ENCODE data around the gene HBP1. TPM values are rescaled to one million over a fixed set of nuclear protein-coding genes. Genes with fewer than 3 reads are reported as not detected.
"Not testable (repeated sequence)": the region's sequence is repeated elsewhere in the genome, so short reads cannot be mapped to it uniquely, and the experiment has no call there.

The HBP1 gene
- total RNA-seq (2014; rRNA removed; shearing (Covaris generic)), result 50.2 and 65.2 TPM in 2 replicates

DNA sequence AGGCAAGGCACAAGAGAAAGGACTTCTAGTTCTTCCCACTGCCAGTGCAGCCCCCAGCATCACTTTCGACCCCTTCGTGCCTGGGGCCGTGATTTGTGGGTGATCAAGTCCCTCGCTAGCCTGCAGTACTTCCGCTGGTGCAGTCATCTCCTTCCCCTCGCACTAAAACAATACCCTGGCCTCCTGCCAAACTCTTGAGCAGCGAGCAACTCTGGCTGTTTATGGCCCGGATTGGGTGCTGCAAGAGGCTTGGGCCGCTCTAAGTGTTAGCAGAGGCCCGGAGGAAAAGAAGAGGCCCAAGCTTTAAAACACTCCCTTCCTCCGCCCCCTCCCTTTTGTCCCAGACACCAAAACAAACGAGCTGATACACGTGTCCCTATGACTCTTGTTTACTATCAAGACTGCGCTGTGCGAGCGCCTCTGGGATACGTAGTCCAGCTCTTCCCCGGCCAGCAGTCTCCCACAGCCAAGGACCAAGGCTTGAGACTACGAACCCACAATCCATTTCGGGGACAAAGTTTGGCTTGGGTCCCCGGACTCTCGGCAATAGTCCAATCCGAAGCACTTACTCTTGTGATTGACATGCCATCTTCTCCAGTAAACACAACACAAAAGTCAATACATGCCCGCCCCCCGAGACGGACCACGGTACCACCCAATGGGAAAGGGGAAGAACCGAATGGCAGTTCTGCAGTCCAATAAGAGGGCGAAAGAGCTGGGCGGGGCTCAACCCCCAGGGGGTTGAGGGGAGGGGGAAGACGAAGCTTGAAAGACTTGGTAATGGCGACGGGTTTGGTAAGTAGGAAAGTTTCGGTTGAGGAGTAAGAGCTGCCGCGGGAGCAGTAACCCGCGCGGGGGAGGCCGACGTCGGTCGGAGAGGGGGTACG, at the start of gene HBP1:
Gene HBP1 (plus strand): TSS at position 771 of the 887 bp plus-strand sequence. CDS start 10,891 bp downstream, outside the sequence.
- peak; percentile 87 for DNase-seq
- H3K36me3 ChIP-seq (replicated peaks; ENCODE audit: control insufficient read depth, insufficient read depth, low read length), result no peaks in the 10 kb centered on the region
- peak within 1 kb of the TSS; percentile 85 for H3K4me3 ChIP-seq (ENCODE audit: insufficient read depth, low read depth, low read length)
- no peaks in the 10 kb centered on the region for H3K27me3 ChIP-seq (ENCODE audit: control insufficient read depth, insufficient read depth, low read length)

- DNase-seq, result no peak
- Histone ChIP-seq H3K27me3 (ENCODE audit: control insufficient read depth, insufficient read depth, low read length) (no peaks in the 10 kb centered on the region), H3K36me3 (replicated peaks; ENCODE audit: control insufficient read depth, insufficient read depth, low read length) (no peaks in the 10 kb centered on the region), H3K4me3 (ENCODE audit: insufficient read depth, low read depth, low read length) (no peak overlapping the region)
Measured at GRCh38 chr7:107119376-107120105, 49.3 kb upstream of the HBP1 start.

DNA sequence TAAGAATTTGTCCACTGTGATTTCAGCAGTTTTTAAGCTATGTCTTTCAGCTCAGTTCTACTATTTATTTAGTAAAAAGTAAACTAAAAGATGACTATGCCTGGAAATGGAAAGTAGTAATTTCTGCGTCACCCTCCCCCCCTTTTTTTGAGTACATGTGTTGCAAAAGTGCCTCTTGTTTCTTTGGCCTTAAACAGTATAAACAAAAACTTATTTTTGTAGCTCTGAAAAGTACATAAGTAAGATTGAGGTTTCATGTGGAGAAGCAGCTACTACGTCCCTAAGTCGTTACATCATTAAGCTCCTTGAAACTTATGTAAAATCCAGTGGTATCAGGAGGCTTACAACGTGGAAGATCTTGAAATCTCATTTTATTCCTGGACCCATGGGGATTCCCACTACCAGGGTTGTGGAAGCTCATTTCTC, 46.3 kb upstream of the HBP1 start:
- H3K27me3 ChIP-seq (ENCODE audit: control insufficient read depth, insufficient read depth, low read length), result no peaks in the 10 kb centered on the region
- no peak overlapping the region for H3K4me3 ChIP-seq (ENCODE audit: insufficient read depth, low read depth, low read length)
- H3K36me3 ChIP-seq (replicated peaks; ENCODE audit: control insufficient read depth, insufficient read depth, low read length), result no peaks in the 10 kb centered on the region
- DNase-seq, result no peak

DNA sequence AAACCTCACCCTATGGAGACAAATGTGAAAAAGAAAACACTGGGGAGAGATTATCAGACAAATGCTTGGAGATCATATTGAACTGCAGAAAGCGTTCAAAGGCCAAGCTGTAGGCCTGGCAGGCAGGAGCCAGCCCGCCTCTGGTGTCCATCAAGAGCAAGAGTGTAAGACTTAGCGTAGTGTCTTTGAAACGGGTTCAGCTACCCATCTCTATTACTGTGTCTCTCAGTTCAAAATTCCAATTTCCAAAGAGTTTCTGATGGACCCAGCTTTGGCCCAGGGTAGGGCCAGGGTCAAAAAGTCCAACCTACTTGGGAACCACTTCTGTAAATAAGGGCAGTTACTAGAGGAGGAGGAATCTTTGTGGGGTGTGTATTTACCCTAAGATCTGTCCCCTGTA, 45.4 kb upstream of the HBP1 start:
- no peaks in the 10 kb centered on the region for H3K27me3 ChIP-seq (ENCODE audit: control insufficient read depth, insufficient read depth, low read length)
- no peaks in the 10 kb centered on the region for H3K36me3 ChIP-seq (replicated peaks; ENCODE audit: control insufficient read depth, insufficient read depth, low read length)
- no peak overlapping the region for H3K4me3 ChIP-seq (ENCODE audit: insufficient read depth, low read depth, low read length)
- no peak for DNase-seq

GRCh38 chr7:107125475-107125874, 43.3 kb upstream of the HBP1 start:
- H3K36me3 ChIP-seq (replicated peaks; ENCODE audit: control insufficient read depth, insufficient read depth, low read length), result no peaks in the 10 kb centered on the region
- no peak overlapping the region for H3K4me3 ChIP-seq (ENCODE audit: insufficient read depth, low read depth, low read length)
- no peaks in the 10 kb centered on the region for H3K27me3 ChIP-seq (ENCODE audit: control insufficient read depth, insufficient read depth, low read length)
- no peak for DNase-seq

GRCh38 chr7:107128217-107128616, 40.6 kb upstream of the HBP1 start:
- no peak overlapping the region for H3K4me3 ChIP-seq (ENCODE audit: insufficient read depth, low read depth, low read length)
- DNase-seq, result no peak
- H3K36me3 ChIP-seq (replicated peaks; ENCODE audit: control insufficient read depth, insufficient read depth, low read length), result no peaks in the 10 kb centered on the region
- no peaks in the 10 kb centered on the region for H3K27me3 ChIP-seq (ENCODE audit: control insufficient read depth, insufficient read depth, low read length)

- DNase-seq, result no peak
- H3K36me3 ChIP-seq (replicated peaks; ENCODE audit: control insufficient read depth, insufficient read depth, low read length), result no peaks in the 10 kb centered on the region
Measured at GRCh38 chr7:107128748-107129147, 40.1 kb upstream of the HBP1 start.

GRCh38 chr7:107130487-107131220, 38.1 kb upstream of the HBP1 start:
- H3K27me3 ChIP-seq (ENCODE audit: control insufficient read depth, insufficient read depth, low read length), result no peaks in the 10 kb centered on the region
- DNase-seq, result peak; percentile 19
- no peaks in the 10 kb centered on the region for H3K36me3 ChIP-seq (replicated peaks; ENCODE audit: control insufficient read depth, insufficient read depth, low read length)
- H3K4me3 ChIP-seq (ENCODE audit: insufficient read depth, low read depth, low read length), result no peak overlapping the region

More at GRCh38 chr7:107128748-107129147, 40.1 kb upstream of the HBP1 start:
- Histone ChIP-seq H3K27me3 (ENCODE audit: control insufficient read depth, insufficient read depth, low read length) (no peaks in the 10 kb centered on the region), H3K4me3 (ENCODE audit: insufficient read depth, low read depth, low read length) (no peak overlapping the region)

DNA sequence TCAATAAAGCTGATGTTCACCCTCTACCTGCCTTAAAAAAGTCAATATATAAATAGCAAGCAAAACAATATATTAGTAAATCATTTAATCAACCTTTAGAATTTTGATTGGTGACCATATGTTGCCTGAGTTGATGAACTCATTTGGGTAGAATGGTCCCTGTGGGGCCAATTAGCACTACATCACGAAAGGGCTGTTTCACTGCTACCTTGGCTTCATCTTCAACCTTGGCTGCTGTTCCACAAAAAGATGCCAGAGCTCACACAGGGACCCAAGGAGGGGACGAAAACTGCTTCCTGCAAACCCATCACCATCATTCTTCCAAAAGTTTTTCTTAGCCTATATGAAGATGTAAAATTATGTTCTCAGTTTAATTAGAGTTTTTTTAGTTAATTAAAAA, 35.4 kb upstream of the HBP1 start:
- no peak for DNase-seq
- Histone ChIP-seq H3K27me3 (ENCODE audit: control insufficient read depth, insufficient read depth, low read length) (no peaks in the 10 kb centered on the region), H3K36me3 (replicated peaks; ENCODE audit: control insufficient read depth, insufficient read depth, low read length) (no peaks in the 10 kb centered on the region), H3K4me3 (ENCODE audit: insufficient read depth, low read depth, low read length) (no peak overlapping the region)

GRCh38 chr7:107138696-107139420, 29.9 kb upstream of the HBP1 start:
- no peak for DNase-seq

DNA sequence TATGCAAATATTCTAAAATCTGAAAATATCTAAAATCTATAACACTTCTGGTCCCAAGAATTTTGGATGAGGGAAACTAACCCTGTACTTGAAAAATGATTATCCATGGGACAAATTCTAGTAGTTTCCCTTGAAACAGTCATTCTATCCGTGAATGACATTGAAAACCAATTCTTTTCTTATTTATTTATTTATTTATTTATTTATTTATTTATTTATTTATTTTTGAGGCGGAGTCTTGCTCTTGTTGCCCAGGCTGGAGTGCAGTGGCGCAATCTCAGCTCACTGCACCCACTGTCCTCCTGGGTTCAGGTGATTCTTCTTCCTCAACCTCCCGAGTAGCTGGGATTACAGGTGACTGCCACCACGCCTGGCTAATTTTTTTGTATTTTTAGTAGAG, 24.9 kb upstream of the HBP1 start:
- H3K4me3 ChIP-seq (ENCODE audit: insufficient read depth, low read depth, low read length); DNase-seq: not testable (repeated sequence)

More at GRCh38 chr7:107138696-107139420, 29.9 kb upstream of the HBP1 start:
- H3K27me3 ChIP-seq (ENCODE audit: control insufficient read depth, insufficient read depth, low read length), result no peaks in the 10 kb centered on the region
- H3K4me3 ChIP-seq (ENCODE audit: insufficient read depth, low read depth, low read length), result no peak overlapping the region
- H3K36me3 ChIP-seq (replicated peaks; ENCODE audit: control insufficient read depth, insufficient read depth, low read length), result no peaks in the 10 kb centered on the region

DNA sequence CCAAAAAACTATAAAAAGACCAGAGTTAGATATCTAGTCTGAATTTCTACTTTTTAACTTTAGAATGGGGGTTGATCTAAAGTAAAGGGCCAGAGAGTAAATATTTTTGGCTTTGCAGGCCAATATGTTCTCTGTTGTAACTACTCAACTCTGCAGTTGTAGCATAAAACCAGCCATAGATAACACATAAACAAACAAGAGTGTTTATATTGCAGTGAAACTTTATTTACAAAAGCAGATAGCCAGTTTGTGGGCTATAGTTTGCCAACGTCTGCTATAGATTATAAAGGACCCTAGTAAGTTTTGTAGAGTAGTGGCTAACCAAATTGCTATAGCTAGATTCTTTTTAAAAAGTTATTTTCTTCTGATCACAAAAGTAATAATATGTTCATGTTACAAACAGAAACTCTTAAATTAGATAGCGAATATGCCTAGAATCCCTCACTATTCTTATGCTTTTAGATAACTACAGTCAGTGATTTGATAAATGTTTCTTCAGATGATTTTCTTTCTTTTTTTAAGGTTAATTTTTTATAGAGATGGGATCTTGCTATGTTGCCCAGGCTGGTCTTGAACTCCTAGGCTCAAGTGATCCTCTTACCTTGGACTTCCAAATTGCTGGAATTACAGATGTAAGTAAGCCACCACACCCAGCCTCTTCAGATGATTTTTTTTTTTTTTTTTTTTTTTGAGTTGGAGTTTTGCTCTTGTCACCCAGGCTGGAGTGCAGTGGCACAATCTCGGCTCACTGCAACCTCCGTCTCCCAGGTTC, 23.6 kb upstream of the HBP1 start:
- no peak for DNase-seq
- Histone ChIP-seq H3K27me3 (ENCODE audit: control insufficient read depth, insufficient read depth, low read length) (no peaks in the 10 kb centered on the region), H3K4me3 (ENCODE audit: insufficient read depth, low read depth, low read length) (no peak overlapping the region)

More for the DNA sequence above, 24.9 kb upstream of the HBP1 start:
- not testable (repeated sequence) for H3K36me3 ChIP-seq (replicated peaks; ENCODE audit: control insufficient read depth, insufficient read depth, low read length); H3K27me3 ChIP-seq (ENCODE audit: control insufficient read depth, insufficient read depth, low read length)

More for the DNA sequence above, 23.6 kb upstream of the HBP1 start:
- no peaks in the 10 kb centered on the region for H3K36me3 ChIP-seq (replicated peaks; ENCODE audit: control insufficient read depth, insufficient read depth, low read length)

Measured in H7 (cell line).